Activated CD4-positive, CD25-positive, alpha-beta regulatory T cell treated with anti-CD3 and anti-CD28 coated beads, Interleukin-2, amount 50 U/mL, for 24 hours (primary cell): Measurements from ENCODE around the gene ARMC7.
"Not testable (repeated sequence)": the region's sequence is repeated elsewhere in the genome, so short reads cannot be mapped to it uniquely, and the experiment has no call there.

Experiments used
- ATAC-seq, 2 donors: fragments of 150-1000 bp; cut with Tn5 transposase; one replicate each; pipeline ENCODE4 v1.10.0; 2021; ENCODE audit warnings: mild to moderate bottlenecking in 1 of 2, moderate library complexity in 1 of 2

The ARMC7 gene

DNA sequence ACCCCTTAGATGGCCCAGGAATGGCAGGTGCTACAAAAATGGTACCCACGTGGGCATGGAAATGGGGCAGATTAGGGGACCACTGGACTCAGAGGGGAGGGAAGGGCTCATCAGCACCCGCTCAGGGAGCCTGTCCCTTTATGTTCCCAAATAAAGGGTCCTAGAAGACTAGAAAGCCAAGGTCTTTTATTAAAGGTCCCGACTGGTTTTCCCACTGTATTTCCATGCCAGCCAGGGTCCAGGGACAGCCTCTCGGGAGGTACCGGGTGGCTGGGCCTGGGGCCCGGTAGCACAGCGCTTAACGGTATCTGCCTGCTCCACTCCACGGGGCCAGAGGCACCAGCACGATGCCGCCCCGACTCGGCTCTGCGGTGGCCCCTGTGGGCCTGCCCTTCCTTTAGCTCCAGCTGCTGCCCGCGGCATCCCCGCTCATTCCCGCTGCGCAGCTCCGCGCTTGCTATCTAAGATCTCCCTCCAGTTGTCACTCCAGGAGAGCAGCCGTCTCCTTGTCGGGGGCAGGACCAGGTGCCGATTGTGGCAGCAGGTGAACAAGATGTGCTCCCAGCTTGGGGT is 20.4 kb downstream of the ARMC7 start:
- ATAC-seq = no peak

GRCh38 chr17:75130632-75131277 is 21.0 kb downstream of the ARMC7 start:
- ATAC-seq = peak; percentile 54 to 57

DNA sequence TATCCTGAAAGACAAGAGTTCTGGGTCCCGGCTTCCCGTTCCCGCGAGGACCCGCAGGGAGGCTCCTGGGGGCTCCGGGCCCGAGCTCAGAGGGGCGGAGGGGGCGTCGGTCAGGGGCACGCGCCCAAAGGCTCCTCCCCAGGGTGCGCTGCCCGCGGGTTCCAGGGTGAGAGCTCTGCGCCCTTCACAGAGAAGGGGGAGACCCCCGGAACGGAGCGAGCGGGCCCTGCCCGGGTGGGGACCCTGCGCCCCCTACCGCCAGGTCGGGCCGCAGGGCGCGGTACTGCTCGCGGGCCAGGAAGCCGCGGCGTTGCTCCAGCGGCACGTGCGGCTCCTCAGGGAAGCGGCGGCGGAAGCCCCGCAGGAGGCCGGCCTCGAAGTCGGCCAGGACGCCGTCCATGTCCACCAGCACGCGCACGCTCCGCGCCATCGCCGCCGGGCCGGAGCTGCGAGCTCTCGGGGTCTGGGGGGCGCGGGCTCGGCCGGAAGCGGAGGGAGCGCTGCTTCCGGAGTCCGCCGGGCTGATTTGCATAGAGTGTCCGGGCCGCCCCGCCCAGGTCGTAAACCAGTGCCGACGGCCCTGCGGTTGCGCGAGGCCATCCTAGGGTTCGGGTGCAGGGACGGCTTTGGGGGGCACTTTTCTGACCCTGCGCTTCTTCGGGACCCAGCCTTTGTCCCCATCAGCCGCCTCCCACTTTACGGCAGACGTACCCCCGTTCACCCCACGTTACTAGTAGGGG is 21.7 kb downstream of the ARMC7 start, which contains the start of gene NT5C:
NT5C (minus strand) TSS at position 465 of the 740 bp plus-strand sequence; CDS start at position 430, 35 bp downstream.
- ATAC-seq = peak; percentile 82 to 83

- not testable (repeated sequence) for ATAC-seq
These were observed 22.5 kb downstream of the ARMC7 start for GRCh38 chr17:75132018-75133000.

- ATAC-seq = no peak
These were observed 23.2 kb downstream of the ARMC7 start for GRCh38 chr17:75133001-75133400.

- not testable (repeated sequence) for ATAC-seq
These were observed 24.0 kb downstream of the ARMC7 start for GRCh38 chr17:75133607-75134347.

DNA sequence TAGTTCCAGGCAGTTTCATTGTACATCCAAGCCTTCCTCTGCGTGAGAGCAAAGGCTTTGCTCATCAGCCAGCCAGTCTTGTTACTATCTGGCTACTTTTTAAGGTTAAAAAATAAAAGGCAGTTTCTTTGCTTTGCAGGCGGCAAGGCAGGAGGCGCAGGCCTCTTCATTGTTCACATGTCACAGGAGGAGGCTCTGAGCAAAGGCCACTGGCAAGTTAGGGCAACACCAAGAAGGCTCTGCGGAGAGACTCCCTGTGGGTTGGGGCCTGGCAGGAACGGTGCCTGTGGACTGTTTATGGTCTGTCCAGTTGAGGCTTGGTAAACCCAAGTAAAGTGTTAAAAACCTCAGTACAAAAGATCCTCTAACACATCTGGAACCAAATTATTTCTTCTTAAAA is 25.7 kb downstream of the ARMC7 start:
- no peak for ATAC-seq

GRCh38 chr17:75135946-75136345 is 26.2 kb downstream of the ARMC7 start:
- ATAC-seq = no peak

GRCh38 chr17:75137762-75138161 is 28.0 kb downstream of the ARMC7 start:
- ATAC-seq = not testable (repeated sequence)

- no peak for ATAC-seq
These were observed 28.8 kb downstream of the ARMC7 start for GRCh38 chr17:75138519-75138918.

- no peak for ATAC-seq
These were observed 32.6 kb downstream of the ARMC7 start for GRCh38 chr17:75142236-75142971.

DNA sequence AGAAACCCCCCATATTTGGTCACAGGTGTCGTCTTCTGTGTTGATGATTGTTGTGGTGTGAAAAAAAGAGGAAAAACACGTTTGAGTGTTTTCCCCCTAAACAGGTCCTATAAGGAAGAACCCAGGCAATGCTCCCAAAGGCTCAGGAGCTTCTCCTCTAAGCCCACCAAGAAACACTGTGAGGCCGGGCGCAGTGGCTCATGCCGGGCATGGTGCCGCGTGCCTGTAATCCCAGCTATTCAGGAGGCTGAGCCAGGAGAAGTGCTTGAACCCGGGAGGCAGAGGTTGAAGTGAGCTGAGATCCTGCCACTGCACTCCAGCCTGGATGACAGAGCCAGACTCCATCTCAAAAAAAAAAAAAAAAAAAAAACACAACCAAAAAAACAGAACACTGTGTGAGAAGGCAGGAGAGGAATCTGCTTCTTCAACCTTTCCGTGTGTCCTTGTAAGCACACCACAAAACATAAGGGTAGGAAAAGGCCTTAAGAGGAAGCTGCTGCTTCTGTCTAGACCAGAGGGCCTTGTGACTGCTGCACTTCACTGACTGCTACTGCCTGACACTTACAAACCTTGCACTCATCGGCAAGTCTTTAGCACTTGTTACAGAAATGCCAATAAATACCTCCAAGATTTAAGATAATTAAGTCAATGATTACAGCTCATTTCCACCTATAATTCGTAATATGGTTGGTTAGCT is 35.2 kb downstream of the ARMC7 start:
- no peak for ATAC-seq

DNA sequence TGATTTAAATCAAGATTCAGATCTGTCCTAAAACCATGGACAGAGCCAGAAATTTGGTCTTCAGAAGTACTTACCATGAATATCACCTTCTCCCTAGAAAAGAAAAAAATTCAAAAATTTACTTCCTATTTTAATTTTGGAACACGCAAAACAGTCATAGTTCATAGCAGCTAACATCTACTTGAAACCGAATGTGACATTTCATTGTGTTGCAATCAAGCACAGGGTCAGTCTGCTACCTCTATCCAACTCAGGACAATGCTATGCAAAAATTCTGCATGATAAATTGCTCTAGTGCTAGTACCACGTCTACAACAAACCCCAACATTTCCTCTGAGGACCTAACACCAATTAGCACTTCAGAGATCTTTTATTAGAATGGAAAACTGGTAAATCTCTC is 36.8 kb downstream of the ARMC7 start:
- ATAC-seq = no peak

DNA sequence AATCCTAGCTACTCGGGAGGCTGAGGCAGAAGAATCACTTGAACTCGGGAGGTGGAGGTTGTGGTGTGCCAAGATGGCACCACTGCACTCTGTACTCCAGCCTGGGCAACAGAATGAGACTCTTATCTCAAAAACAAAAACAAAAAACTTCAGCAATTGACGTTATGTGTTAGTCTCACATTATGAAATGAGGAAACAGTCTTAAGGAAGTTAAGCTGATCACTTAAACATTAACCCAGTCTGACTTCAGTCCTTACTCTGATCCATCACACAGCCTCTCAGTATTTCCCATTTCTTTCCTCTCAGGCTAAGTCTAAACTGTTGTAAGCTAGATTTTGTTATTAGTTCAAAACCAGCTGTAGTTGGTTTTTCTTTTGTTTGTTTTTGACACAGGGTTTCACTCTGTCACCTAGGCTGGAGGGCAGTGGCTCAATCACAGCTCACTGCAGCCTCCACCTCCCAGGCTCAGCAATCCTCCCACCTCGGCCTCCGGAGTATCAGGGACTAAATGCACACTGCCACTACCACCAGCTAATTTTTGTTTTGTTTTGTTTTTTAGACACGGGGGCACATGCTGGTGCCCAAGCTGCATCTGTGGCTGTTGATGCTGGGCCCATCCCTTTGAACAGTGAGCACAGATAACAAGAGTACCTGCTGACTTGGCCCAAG is 38.2 kb downstream of the ARMC7 start:
- ATAC-seq = no peak

DNA sequence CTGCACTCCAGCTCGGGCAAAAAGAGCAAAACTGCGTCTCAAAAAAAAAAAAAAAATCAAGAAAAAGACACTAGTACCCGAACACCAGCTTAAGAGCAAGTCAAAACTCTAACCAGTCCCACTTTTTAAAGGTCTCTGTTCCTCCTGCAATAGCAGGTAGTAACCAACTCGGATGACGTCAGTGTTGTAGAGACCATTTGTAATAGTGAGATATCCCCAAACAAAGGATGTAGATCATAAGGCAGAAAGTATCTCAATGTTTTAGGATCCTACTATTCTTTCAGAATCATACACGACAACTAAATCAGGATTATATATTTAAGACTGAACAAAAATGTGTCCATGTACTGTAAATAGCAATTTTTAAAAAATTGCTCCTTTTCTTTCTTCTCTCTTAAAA is 42.2 kb downstream of the ARMC7 start:
- ATAC-seq = no peak

GRCh38 chr17:75152523-75152921 is 42.8 kb downstream of the ARMC7 start:
- no peak for ATAC-seq

DNA sequence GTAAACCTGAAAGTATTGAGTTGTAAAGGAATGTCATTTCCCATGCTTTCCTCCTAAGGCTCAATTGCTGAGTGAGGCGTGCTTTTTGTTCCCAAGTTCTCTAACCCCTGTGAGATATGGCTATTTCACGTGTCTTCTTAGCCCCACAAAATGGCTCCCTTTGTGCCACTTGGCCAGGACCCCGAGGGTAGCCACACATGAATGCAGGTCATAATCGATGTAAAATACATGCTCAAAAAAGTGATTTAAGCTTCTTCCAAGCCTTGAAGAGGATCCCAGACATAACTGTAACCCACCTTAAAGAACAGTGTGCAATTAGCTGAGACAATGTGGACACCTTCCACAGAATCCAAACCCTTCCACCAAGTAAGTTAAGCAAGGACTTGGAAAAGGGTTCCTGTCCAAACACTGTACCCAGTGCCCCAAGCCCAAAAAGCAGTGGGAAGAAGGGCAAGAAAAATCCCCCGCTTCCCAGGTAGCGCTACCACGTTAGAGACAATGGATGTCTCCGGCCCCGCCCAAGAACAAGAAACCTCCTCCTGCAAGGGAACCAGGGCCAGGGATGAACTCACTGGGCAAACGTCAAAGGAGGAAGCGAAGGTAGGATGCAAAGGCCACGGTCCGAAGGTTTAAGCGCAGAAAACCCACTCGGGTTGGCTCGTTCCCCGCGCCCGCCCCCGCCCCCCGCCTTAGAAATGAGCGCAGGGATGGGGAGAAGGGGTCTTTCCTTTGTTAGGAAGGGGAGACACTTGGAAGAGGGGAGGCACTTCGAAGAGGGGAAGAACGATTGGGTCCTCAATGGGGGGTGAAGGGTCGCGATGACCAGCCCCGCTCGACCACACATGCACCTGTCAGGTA is 43.4 kb downstream of the ARMC7 start:
- no peak for ATAC-seq

DNA sequence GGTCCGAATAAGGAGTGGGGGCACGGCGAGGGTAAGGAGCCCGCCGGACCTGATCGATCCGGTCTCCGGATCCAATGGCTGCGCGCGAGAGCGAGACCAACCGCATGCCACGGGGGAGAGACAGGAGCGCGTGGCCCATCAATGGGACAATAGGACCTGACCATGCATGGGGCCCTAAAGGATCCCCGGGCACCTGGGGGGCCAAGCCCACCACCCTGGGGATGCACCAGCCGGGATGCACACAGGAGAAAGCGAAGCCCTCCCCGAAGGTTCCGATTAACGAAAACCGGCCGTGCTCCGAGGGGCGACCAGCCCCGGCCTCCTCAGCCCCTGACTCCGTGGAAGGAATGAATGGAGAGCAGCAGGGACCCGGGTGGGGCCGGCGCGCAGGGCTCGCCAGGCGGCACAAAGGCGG is 44.0 kb downstream of the ARMC7 start:
- peak in 1 of 2 donors; percentile 0 for ATAC-seq
